SHP77 (cell line): ENCODE results near the gene GPATCH11.

Experiments
- DNase-seq, 2 experiments: peaks; one replicate each; lab custom pipeline; 2025; lab: John Stamatoyannopoulos, UW

The GPATCH11 gene

GRCh38 chr2:37083873-37084794 lies at the start of gene GPATCH11, which contains the start of gene HEATR5B:
Gene GPATCH11 (plus strand): TSS chr2:37084518. CDS start chr2:37088382, 3,864 bp downstream.
Gene HEATR5B (minus strand): TSS chr2:37084372. CDS start chr2:37083414, 958 bp downstream.
- DNase-seq = peak; percentile 94 to 96

- DNase-seq = no peak
These were observed 46.5 kb upstream of the GPATCH11 start for GRCh38 chr2:37037771-37038170.

- no peak for DNase-seq
These were observed 44.7 kb upstream of the GPATCH11 start for GRCh38 chr2:37039580-37039979.

GRCh38 chr2:37052600-37053332 lies 31.6 kb upstream of the GPATCH11 start:
- no peak for DNase-seq

GRCh38 chr2:37059841-37060240 lies 24.5 kb upstream of the GPATCH11 start:
- DNase-seq = no peak

GRCh38 chr2:37060446-37060845 lies 23.9 kb upstream of the GPATCH11 start:
- no peak for DNase-seq

- no peak for DNase-seq
These were observed 23.2 kb upstream of the GPATCH11 start for GRCh38 chr2:37061013-37061711.

- DNase-seq = no peak
These were observed 22.5 kb upstream of the GPATCH11 start for GRCh38 chr2:37061776-37062175.

GRCh38 chr2:37068686-37069085 lies 15.6 kb upstream of the GPATCH11 start:
- DNase-seq = no peak

- DNase-seq = no peak
These were observed 13.4 kb upstream of the GPATCH11 start for GRCh38 chr2:37070931-37071330.

GRCh38 chr2:37080266-37080665 lies 4.1 kb upstream of the GPATCH11 start:
- no peak for DNase-seq

- no peak for DNase-seq
These were observed 3.6 kb upstream of the GPATCH11 start for GRCh38 chr2:37080689-37081088.

GRCh38 chr2:37084797-37085196 lies 479 bp downstream of the GPATCH11 start:
- DNase-seq = no peak

GRCh38 chr2:37085731-37086147 lies 1.4 kb downstream of the GPATCH11 start:
- DNase-seq = no peak

GRCh38 chr2:37090019-37090477 lies 5.7 kb downstream of the GPATCH11 start:
- DNase-seq = no peak

GRCh38 chr2:37091873-37092272 lies 7.6 kb downstream of the GPATCH11 start:
- DNase-seq = no peak

GRCh38 chr2:37096568-37096967 lies 12.2 kb downstream of the GPATCH11 start:
- DNase-seq = no peak

GRCh38 chr2:37098416-37099118 lies 14.2 kb downstream of the GPATCH11 start:
- DNase-seq = no peak

- no peak for DNase-seq
These were observed 15.7 kb downstream of the GPATCH11 start for GRCh38 chr2:37100054-37100453.

GRCh38 chr2:37102588-37102987 lies 18.3 kb downstream of the GPATCH11 start:
- DNase-seq = no peak

GRCh38 chr2:37104178-37104577 lies 19.9 kb downstream of the GPATCH11 start:
- no peak for DNase-seq
